Activated CD8-positive, alpha-beta T cell treated with anti-CD3 and anti-CD28 coated beads for 36 hours (primary cell): ENCODE data around the gene RPL5. TPM values are rescaled to one million over a fixed set of nuclear protein-coding genes. Genes with fewer than 3 reads are reported as not detected.
A peak's percentile ranks its signal among the peaks of the same experiment; 100 is the strongest.

Source experiments
- ATAC-seq: fragments of 200-7000 bp; cut with Tn5 transposase; one replicate; pipeline ENCODE4 v1.10.0; 2021; ENCODE audit warnings: mild to moderate bottlenecking, moderate library complexity
- CTCF ChIA-PET: fragments of 350-600 bp; sonication (Branson Sonifier 250); formaldehyde crosslinking; loops from one replicate; lab custom pipeline; 2021; ENCODE audit warnings: antibody characterized with exemption; lab: Charles Lee
- POLR2A ChIA-PET: fragments of 350-600 bp; sonication (Branson Sonifier 250); formaldehyde crosslinking; loops from one replicate; lab custom pipeline; 2021; ENCODE audit warnings: antibody characterized with exemption; lab: Charles Lee
- DNase-seq: peaks from one replicate; pipeline ENCODE4 v3.0.0-alpha.2; 2020
- H3K27ac Mint-ChIP-seq: one replicate; pipeline ENCODE4 v1.8.0; 2021; ENCODE audit warnings: mild to moderate bottlenecking, mixed read lengths
- H3K27me3 Mint-ChIP-seq: one replicate; pipeline ENCODE4 v1.8.0; 2021; ENCODE audit warnings: mixed read lengths
- H3K36me3 Mint-ChIP-seq: one replicate; pipeline ENCODE4 v1.8.0; 2021; ENCODE audit warnings: low read depth, mixed read lengths
- H3K4me1 Mint-ChIP-seq: one replicate; pipeline ENCODE4 v1.8.0; 2021; ENCODE audit warnings: low read depth, mixed read lengths
- H3K4me3 Mint-ChIP-seq: one replicate; pipeline ENCODE4 v1.8.0; 2021; ENCODE audit warnings: mild to moderate bottlenecking, moderate library complexity, mixed read lengths
- H3K9me3 Mint-ChIP-seq: one replicate; pipeline ENCODE4 v1.8.0; 2021; ENCODE audit warnings: mixed read lengths
- intact Hi-C: fragments of 100-400 bp; cut with micrococcal nuclease; formaldehyde crosslinking; loops from one replicate; pipeline ENCODE4 v1.10.0; 2022
- total RNA-seq, 2 experiments: library from RNA; stranded (reverse); gene quantifications; one replicate each; pipeline ENCODE4 v1.2.3, GENCODE V29; 2021
- TF ChIP-seq, protein P1 (sequence below): fragments of 200-600 bp; IDR thresholded peaks from one replicate; pipeline ENCODE4 v1.8.0; 2022; ENCODE audit warnings: antibody characterized with exemption, mild to moderate bottlenecking

RPL5 gene
- total RNA-seq, 2 experiments from 2014 or later: 1,782 to 1,792 TPM

DNA sequence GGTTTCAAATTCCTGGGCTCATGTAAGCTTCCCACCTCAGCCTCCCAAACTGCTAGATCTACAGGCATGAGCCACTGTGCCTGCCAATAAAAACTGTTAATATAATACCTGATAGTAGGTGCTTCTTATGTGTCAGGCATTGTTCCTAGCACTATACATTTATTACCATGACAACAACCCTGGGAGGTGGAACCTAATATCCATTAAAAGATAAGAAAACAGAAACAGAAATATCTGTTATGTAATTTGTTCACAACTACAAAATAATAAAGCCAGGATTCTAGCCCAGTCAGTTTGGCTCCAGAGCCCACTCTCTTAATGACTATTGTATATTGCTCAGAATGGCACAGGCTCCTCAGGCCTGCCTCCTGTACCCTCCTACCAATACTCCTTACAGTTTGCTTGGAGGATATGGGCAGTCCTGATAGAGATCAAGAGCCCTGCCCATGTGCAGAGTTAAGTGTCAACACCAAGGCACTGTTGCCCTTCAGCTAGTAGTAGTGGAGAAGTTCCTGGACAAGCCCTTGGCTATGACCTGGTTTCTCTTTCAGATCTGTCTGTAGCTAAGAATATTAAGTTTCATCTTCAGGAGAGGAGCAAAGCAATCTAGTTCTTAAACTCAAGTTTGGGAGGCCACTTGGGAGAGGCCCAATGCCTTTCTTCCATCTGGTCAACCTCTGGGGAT, 22.4 kb downstream of the RPL5 start:
- no peak for DNase-seq
- ChIA-PET CTCF (interaction anchor here (0.7 to 9.2 kb wide), 6 partner anchors 15 to 139 kb away, joined by 3 to 193 read pairs (median 3); no protein-coding TSS in a partner anchor), POLR2A (interaction anchor here (0.6 to 1.8 kb wide), 4 partner anchors 12 to 97 kb away, joined by 3 to 8 read pairs (median 3); partner anchors contain the start of gene RPL5)
- Mint-ChIP-seq H3K4me3 (no peak overlapping the region), H3K27ac (no peak overlapping the region), H3K36me3 (peaks cover 15% of the 10 kb centered on the region), H3K9me3 (no peaks in the 10 kb centered on the region), H3K27me3 (no peaks in the 10 kb centered on the region), H3K4me1 (peaks cover 23% of the 10 kb centered on the region)
- intact Hi-C loops: no loop called here
- no peak for ATAC-seq
- TF ChIP-seq, protein P1, sequence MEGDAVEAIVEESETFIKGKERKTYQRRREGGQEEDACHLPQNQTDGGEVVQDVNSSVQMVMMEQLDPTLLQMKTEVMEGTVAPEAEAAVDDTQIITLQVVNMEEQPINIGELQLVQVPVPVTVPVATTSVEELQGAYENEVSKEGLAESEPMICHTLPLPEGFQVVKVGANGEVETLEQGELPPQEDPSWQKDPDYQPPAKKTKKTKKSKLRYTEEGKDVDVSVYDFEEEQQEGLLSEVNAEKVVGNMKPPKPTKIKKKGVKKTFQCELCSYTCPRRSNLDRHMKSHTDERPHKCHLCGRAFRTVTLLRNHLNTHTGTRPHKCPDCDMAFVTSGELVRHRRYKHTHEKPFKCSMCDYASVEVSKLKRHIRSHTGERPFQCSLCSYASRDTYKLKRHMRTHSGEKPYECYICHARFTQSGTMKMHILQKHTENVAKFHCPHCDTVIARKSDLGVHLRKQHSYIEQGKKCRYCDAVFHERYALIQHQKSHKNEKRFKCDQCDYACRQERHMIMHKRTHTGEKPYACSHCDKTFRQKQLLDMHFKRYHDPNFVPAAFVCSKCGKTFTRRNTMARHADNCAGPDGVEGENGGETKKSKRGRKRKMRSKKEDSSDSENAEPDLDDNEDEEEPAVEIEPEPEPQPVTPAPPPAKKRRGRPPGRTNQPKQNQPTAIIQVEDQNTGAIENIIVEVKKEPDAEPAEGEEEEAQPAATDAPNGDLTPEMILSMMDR: no peak

DNA sequence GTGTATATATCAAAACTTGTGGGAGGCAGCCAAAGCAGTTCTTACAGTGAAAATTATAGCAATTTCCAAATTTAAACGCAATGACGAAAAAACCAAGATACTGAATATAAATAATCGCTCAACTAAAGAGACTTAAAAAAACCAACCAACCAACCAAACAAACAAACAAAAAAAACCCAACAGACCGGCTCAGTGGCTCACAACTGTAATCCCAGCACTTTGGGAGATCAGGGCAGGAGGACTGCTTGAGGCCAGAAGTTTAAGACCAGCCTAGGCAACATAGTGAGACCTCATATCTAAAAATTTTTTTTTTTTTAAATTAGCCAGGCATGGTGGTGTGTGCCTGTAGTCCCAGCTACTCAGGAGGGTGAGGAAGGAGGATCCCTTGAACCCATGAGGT, 23.4 kb downstream of the RPL5 start:
- CTCF ChIA-PET: interaction anchor here (0.6 to 9.2 kb wide), 4 partner anchors 104 to 350 kb away, joined by 3 to 193 read pairs (median 90); partner anchors contain the start of gene DIPK1A
- ATAC-seq: no peak

DNA sequence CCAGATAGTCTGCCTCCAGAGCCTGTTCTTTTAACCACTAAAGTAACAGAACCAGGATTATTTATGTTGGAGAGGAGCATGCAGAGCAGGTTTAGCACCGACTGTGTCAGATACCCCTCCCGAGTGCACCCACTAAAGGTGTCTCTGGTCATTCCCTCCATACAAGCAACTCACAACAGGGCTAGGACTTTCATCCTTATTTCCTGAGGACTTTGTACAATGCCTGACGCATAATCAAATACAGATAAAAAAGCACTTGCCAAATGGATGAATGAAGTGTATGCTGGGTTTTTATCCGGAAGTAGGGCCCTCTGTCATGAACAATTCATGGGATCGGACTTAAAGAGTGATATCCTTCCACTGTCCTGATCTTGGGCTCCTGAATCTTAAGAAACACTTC, 26.0 kb downstream of the RPL5 start:
- TF ChIP-seq, protein P1: no peak
- Mint-ChIP-seq H3K36me3 (peaks cover 9% of the 10 kb centered on the region), H3K9me3 (no peaks in the 10 kb centered on the region), H3K27me3 (no peaks in the 10 kb centered on the region), H3K4me3 (no peak overlapping the region), H3K27ac (no peak overlapping the region), H3K4me1 (peaks cover 20% of the 10 kb centered on the region)
- POLR2A ChIA-PET: no interaction called here
- DNase-seq (no peak), ATAC-seq (no peak)
- CTCF ChIA-PET: interaction anchor here (0.7 to 9.2 kb wide), 32 partner anchors 8 to 244 kb away, joined by 3 to 193 read pairs (median 8); partner anchors contain the start of genes DIPK1A, MTF2 and RPL5
- intact Hi-C loops: loop anchor here (2.0 kb wide), 1 partner anchor 103 kb away; the partner anchor contains the start of gene DIPK1A

More for the DNA sequence above, 23.4 kb downstream of the RPL5 start:
- intact Hi-C loops: no loop called here
- Mint-ChIP-seq H3K4me1 (peaks cover 26% of the 10 kb centered on the region), H3K27ac (no peak overlapping the region), H3K4me3 (no peak overlapping the region), H3K27me3 (no peaks in the 10 kb centered on the region), H3K36me3 (peaks cover 12% of the 10 kb centered on the region), H3K9me3 (no peaks in the 10 kb centered on the region)
- TF ChIP-seq, protein P1: no peak
- POLR2A ChIA-PET: interaction anchor here (0.6 kb wide), 1 partner anchor 223 kb away, joined by 3 read pairs; no protein-coding TSS in a partner anchor
- DNase-seq: no peak

DNA sequence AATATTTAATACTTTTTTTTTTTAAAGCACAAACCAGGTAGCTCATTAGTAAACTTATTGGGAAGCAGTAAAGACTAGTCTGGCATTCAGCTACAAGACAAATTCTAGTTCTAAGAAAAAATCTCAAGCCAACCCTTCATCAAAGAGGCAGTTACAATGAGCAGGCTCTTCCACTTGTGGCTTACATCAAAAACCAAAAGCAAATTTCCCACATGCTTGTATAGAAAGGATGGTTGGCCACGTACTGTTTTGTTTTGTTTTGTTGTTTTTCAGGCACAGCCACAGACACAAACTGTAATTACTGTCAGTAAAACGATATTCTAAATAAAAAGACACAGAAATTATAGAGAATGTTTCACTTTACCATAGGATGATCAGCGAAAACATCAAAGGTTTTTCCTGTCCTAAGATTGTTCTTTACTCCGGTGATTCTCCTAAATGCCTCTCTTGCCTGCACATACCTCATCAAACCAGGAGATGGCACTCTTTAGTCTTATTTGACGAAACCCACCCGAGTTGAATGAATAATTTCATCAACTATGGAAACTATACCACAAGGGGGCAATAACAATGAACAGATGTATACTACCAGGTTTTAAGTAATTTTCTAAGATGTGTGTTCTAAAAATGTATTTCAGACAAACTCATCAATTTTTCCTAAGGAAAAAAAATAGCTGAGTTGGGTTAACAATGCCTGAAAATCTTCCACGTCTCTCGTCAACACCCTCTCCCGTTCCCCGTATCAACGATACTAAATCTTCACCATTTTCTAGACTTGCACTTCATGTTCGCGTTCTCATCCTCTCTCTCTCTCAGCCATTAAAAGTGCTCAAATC, 26.9 kb downstream of the RPL5 start:
- H3K4me3 Mint-ChIP-seq: peak overlapping the region; percentile 36
- CTCF ChIA-PET: interaction anchor here (0.6 to 9.2 kb wide), 75 partner anchors 9 to 243 kb away, joined by 3 to 193 read pairs (median 5); partner anchors contain the start of genes DIPK1A, MTF2 and RPL5
- peak; percentile 68 for DNase-seq

More for the DNA sequence above, 26.9 kb downstream of the RPL5 start:
- POLR2A ChIA-PET: interaction anchor here (0.6 to 2.0 kb wide), 4 partner anchors 9 to 135 kb away, joined by 3 to 16 read pairs (median 6); partner anchors contain the start of gene DIPK1A
- peaks cover 9% of the 10 kb centered on the region for H3K36me3 Mint-ChIP-seq
- H3K27me3 Mint-ChIP-seq: no peaks in the 10 kb centered on the region
- intact Hi-C loops: loop anchor here (1.0 to 2.0 kb wide), 2 partner anchors 102 to 136 kb away; partner anchors contain the start of gene DIPK1A
- no peaks in the 10 kb centered on the region for H3K9me3 Mint-ChIP-seq
- peak; percentile 95 for ATAC-seq
- H3K4me1 Mint-ChIP-seq: peaks cover 20% of the 10 kb centered on the region
- TF ChIP-seq, protein P1: peak; percentile 95
- peak overlapping the region; percentile 63 for H3K27ac Mint-ChIP-seq
